H1 (cell line): ENCODE data around the gene CASKIN2. TPM values are rescaled to one million over a fixed set of nuclear protein-coding genes. Genes with fewer than 3 reads are reported as not detected.

Experiments
- CTCF ChIA-PET: fragments of 300-600 bp; sonication (Branson Sonifier 250); formaldehyde crosslinking; loops from one replicate; lab custom pipeline; 2021; ENCODE audit not compliant: partially characterized antibody; lab: Charles Lee
- POLR2A ChIA-PET: fragments of 300-600 bp; sonication (Branson Sonifier 250); formaldehyde crosslinking; loops from one replicate; lab custom pipeline; 2021; ENCODE audit warnings: inconsistent platforms; ENCODE audit not compliant: partially characterized antibody; lab: Charles Lee
- DNase-seq, 2 experiments: peaks; one replicate each; pipeline versions ENCODE4 v3.0.0 to v3.0.0-alpha.2; 2010 to 2022; ENCODE audit warnings: low spot score in 2 of 2, low read depth in 1 of 2, mixed read lengths in 1 of 2
- FAIRE-seq: peaks from 2 replicates; lab custom pipeline; 2011; peaks lifted over from hg19 to GRCh38; lab: Jason Lieb, UNC
- H2AFZ ChIP-seq: 2 replicates; pipeline ENCODE4 v1.8.1; 2012; ENCODE audit warnings: low read length, inconsistent platforms
- H2AK5ac ChIP-seq: 2 replicates; pipeline ENCODE4 v1.6.1; 2013; ENCODE audit warnings: low read depth, low read length
- H2BK120ac ChIP-seq: replicated peaks from 2 replicates; pipeline ENCODE3; 2013; ENCODE audit warnings: low read depth, low read length, inconsistent platforms
- H2BK12ac ChIP-seq: 2 replicates; pipeline ENCODE4 v1.6.1; 2013; ENCODE audit warnings: low read depth, low read length
- H2BK15ac ChIP-seq: 2 replicates; pipeline ENCODE4 v1.6.1; 2013; ENCODE audit warnings: low read length
- H2BK20ac ChIP-seq: 2 replicates; pipeline ENCODE4 v1.6.1; 2013; ENCODE audit warnings: low read length
- H2BK5ac ChIP-seq: 2 replicates; pipeline ENCODE4 v1.6.1; 2013; ENCODE audit warnings: low read depth, low read length
- H3K14ac ChIP-seq: 2 replicates; pipeline ENCODE4 v1.6.1; 2013; ENCODE audit warnings: inconsistent platforms; ENCODE audit not compliant: insufficient read length
- H3K18ac ChIP-seq: 2 replicates; pipeline ENCODE4 v1.6.1; 2013; ENCODE audit warnings: low read length; ENCODE audit errors: extremely low read depth
- H3K23ac ChIP-seq: 2 replicates; pipeline ENCODE4 v1.6.1; 2013; ENCODE audit warnings: inconsistent platforms; ENCODE audit not compliant: insufficient read length
- H3K23me2 ChIP-seq: 2 replicates; pipeline ENCODE4 v1.6.1; 2013; ENCODE audit warnings: low read depth, low read length
- H3K27ac ChIP-seq: 2 replicates; pipeline ENCODE4 v1.6.1; 2011; ENCODE audit warnings: low read depth, low read length, inconsistent platforms
- H3K27me3 ChIP-seq, 4 experiments: replicated peaks in 1 of 4; 1 replicate in 1 of 4; 2 replicates in 3 of 4; pipeline versions ENCODE4 v1.6.1 to v1.8.1; 2011 to 2013; ENCODE audit warnings: low read length in 3 of 4, mild to moderate bottlenecking in 3 of 4, inconsistent platforms in 2 of 4, mixed read lengths in 2 of 4, moderate library complexity in 1 of 4; ENCODE audit not compliant: control insufficient read depth in 3 of 4, insufficient read depth in 3 of 4; ENCODE audit errors: extremely low read depth in 1 of 4
- H3K36me3 ChIP-seq, 4 experiments: 2 replicates each; pipeline versions ENCODE4 v1.6.1 to v1.8.1; 2011 to 2013; ENCODE audit warnings: mild to moderate bottlenecking in 4 of 4, low read length in 3 of 4, moderate library complexity in 2 of 4, control low read depth in 1 of 4, inconsistent platforms in 1 of 4; ENCODE audit not compliant: insufficient read depth in 4 of 4, control insufficient read depth in 2 of 4
- H3K4ac ChIP-seq: replicated peaks from 2 replicates; pipeline ENCODE3; 2013; ENCODE audit warnings: low read length, low read depth, mixed read lengths, inconsistent platforms; ENCODE audit not compliant: insufficient read length
- H3K4me1 ChIP-seq, 4 experiments: replicated peaks in 1 of 4; 1 replicate in 1 of 4; 2 replicates in 3 of 4; pipeline versions ENCODE4 v1.6.1 to v1.8.1; 2011 to 2013; ENCODE audit warnings: low read length in 3 of 4, inconsistent platforms in 2 of 4, mixed read lengths in 1 of 4; ENCODE audit not compliant: insufficient read depth in 4 of 4, control insufficient read depth in 3 of 4
- H3K4me2 ChIP-seq, 2 experiments: 2 replicates each; pipeline versions ENCODE4 v1.6.1 to v1.8.1; 2011 to 2013; ENCODE audit warnings: low read depth in 2 of 2, low read length in 2 of 2, control low read depth in 1 of 2, inconsistent platforms in 1 of 2, mild to moderate bottlenecking in 1 of 2; ENCODE audit not compliant: insufficient read depth in 1 of 2
- H3K4me3 ChIP-seq, 4 experiments: fragments of 200-600, 300-600 bp in 1 of 4; sonication (generic), shearing (Covaris generic), sonication (Bioruptor Twin) in 1 of 4; 2 replicates each; pipeline versions ENCODE4 v1.5.1 to v1.8.1; 2011 to 2016; ENCODE audit warnings: low read length in 4 of 4, low read depth in 3 of 4, control low read depth in 2 of 4, inconsistent platforms in 2 of 4, mild to moderate bottlenecking in 2 of 4, mixed read lengths in 1 of 4, moderate library complexity in 1 of 4; ENCODE audit not compliant: insufficient read depth in 2 of 4; ENCODE audit errors: extremely low read depth in 1 of 4
- H3K56ac ChIP-seq: replicated peaks from 2 replicates; pipeline ENCODE3; 2013; ENCODE audit warnings: low read depth, mild to moderate bottlenecking, mixed read lengths, low read length, inconsistent platforms; ENCODE audit not compliant: insufficient read length
- H3K79me1 ChIP-seq: 2 replicates; pipeline ENCODE4 v1.6.1; 2013; ENCODE audit warnings: low read depth, low read length, control low read depth
- H3K79me2 ChIP-seq, 2 experiments: 2 replicates each; pipeline versions ENCODE4 v1.6.1 to v1.8.1; 2012 to 2013; ENCODE audit warnings: low read length in 2 of 2, mild to moderate bottlenecking in 2 of 2, inconsistent platforms in 1 of 2; ENCODE audit not compliant: insufficient read depth in 2 of 2, control insufficient read depth in 1 of 2
- H3K9ac ChIP-seq, 4 experiments: replicated peaks in 1 of 4; 1 replicate in 1 of 4; 2 replicates in 3 of 4; pipeline versions ENCODE4 v1.6.1 to v1.8.1; 2011 to 2013; ENCODE audit warnings: low read depth in 3 of 4, low read length in 3 of 4, control low read depth in 2 of 4, mild to moderate bottlenecking in 2 of 4, moderate library complexity in 2 of 4, inconsistent platforms in 1 of 4; ENCODE audit errors: extremely low read depth in 1 of 4
- H3K9me3 ChIP-seq, 2 experiments: 2 replicates each; pipeline versions ENCODE4 v1.6.1 to v1.8.1; 2012 to 2013; ENCODE audit warnings: mild to moderate bottlenecking in 2 of 2, moderate library complexity in 2 of 2, control low read depth in 1 of 2, inconsistent platforms in 1 of 2, low read depth in 1 of 2, low read length in 1 of 2, mixed read lengths in 1 of 2; ENCODE audit not compliant: insufficient read depth in 2 of 2
- H4K20me1 ChIP-seq, 2 experiments: replicated peaks in 1 of 2; 2 replicates each; pipeline versions ENCODE3 to v1.8.1; 2011 to 2013; ENCODE audit warnings: inconsistent platforms in 2 of 2, low read length in 2 of 2, mild to moderate bottlenecking in 1 of 2; ENCODE audit not compliant: insufficient read depth in 2 of 2, control insufficient read depth in 1 of 2
- H4K5ac ChIP-seq: 2 replicates; pipeline ENCODE4 v1.6.1; 2013; ENCODE audit warnings: low read length, low read depth, mixed read lengths, inconsistent platforms; ENCODE audit not compliant: insufficient read length
- H4K8ac ChIP-seq: 2 replicates; pipeline ENCODE4 v1.8.0; 2013; ENCODE audit warnings: mild to moderate bottlenecking, moderate library complexity, low read length, inconsistent platforms; ENCODE audit not compliant: insufficient read depth; ENCODE audit errors: extremely low read depth
- H4K91ac ChIP-seq: replicated peaks from 2 replicates; pipeline ENCODE3; 2013; ENCODE audit warnings: low read length, mixed read lengths, inconsistent platforms; ENCODE audit not compliant: insufficient read length
- SRF ChIP-seq: IDR thresholded peaks from 2 replicates; pipeline ENCODE4 v1.6.1; 2011; ENCODE audit warnings: mild to moderate bottlenecking, low read depth, low read length, moderate library complexity
- WGBS, 2 experiments: shearing (Covaris generic) in 1 of 2; methylation state at CpG; one replicate each; pipeline versions ENCODE4 v1.1.6 to v1.1.7; 2013 to 2015; ENCODE audit warnings: low lambda C conversion rate in 2 of 2, mixed read lengths in 2 of 2, inconsistent platforms in 1 of 2, low coverage in 1 of 2, missing lambda C conversion rate in 1 of 2; ENCODE audit not compliant: insufficient replicate concordance in 2 of 2, insufficient coverage in 1 of 2, insufficient read length in 1 of 2; ENCODE audit errors: extremely low coverage in 1 of 2, missing lambda C conversion rate in 1 of 2; 5-methylcytosine and 5-hydroxymethylcytosine counted together
- polyA plus RNA-seq, 7 experiments: library from polyadenylated mRNA; depleted of rRNA in 3 of 7; stranded (reverse) in 5 of 7; unstranded in 2 of 7; fragments of >200 nt in 5 of 7; fragments of 200-250 nt in 2 of 7; gene quantifications; 1 replicate in 5 of 7; 2 replicates in 1 of 7; 4 replicates in 1 of 7; pipeline versions ENCODE4 v1.2.1 to v1.2.3, GENCODE V29; 2011 to 2013; ENCODE audit warnings: missing spikeins in 2 of 7, mixed read lengths in 2 of 7
- total RNA-seq: library from RNA; stranded (reverse); fragmentation: NEBNext Ultra II Directional; extraction: Animal tissue kit (Norgen Biotek cat#: 25700); gene quantifications from 2 replicates; pipeline ENCODE4 v1.2.1, GENCODE V29; 2021

CASKIN2 gene
- total and polyA plus RNA-seq, 2 of the 8 experiments (the other 6 are each of a cell fraction or from before 2014, with no cell fraction given), result 6.7 to 32.3 TPM

- H3K9ac ChIP-seq, result no peak overlapping the region
- no peak overlapping the region for H2BK120ac ChIP-seq
- no peaks in the 10 kb centered on the region for H3K9me3 ChIP-seq
- no peaks in the 10 kb centered on the region for H3K27me3 ChIP-seq
- no peak for FAIRE-seq
- H3K56ac ChIP-seq, result no peak overlapping the region
- H3K27ac ChIP-seq, result no peak overlapping the region
- no peaks in the 10 kb centered on the region; the same call in 1 of the 2 replicates for H3K79me1 ChIP-seq
- ChIA-PET POLR2A (no interaction called here), CTCF (interaction anchor here (0.6 to 1.5 kb wide), 7 partner anchors 8 to 514 kb away, joined by 3 to 5 read pairs (median 4); no protein-coding TSS in a partner anchor)
- H3K4me3 ChIP-seq, result no peak overlapping the region
- no peak overlapping the region for H2AFZ ChIP-seq
- H3K4me1 ChIP-seq, result peaks cover 0 to 7% (median 0%) of the 10 kb centered on the region in 4 experiments; a peak in 3 of 7 replicates
- H2BK5ac ChIP-seq, result no peak overlapping the region; the same call in 1 of the 2 replicates
- 86% methylated on average over 6 of the region's 6 CpGs; no CpG with 5 or more reads in 1 of the 2 experiments for WGBS, 2 experiments
- no peak overlapping the region for H3K4ac ChIP-seq
- no peaks in the 10 kb centered on the region for H3K23me2 ChIP-seq
- no peak overlapping the region for H4K91ac ChIP-seq
- H3K23ac ChIP-seq, result no peak overlapping the region
- no peaks in the 10 kb centered on the region for H4K20me1 ChIP-seq
- no peak overlapping the region for H3K14ac ChIP-seq
- H4K8ac ChIP-seq, result 0 out of 2 replicates have a peak overlapping the region, but pooled peaks have one; percentile 18
- no peak for DNase-seq
- H4K5ac ChIP-seq, result no peak overlapping the region
- no peak overlapping the region for H3K4me2 ChIP-seq
- H3K36me3 ChIP-seq, result peaks cover 0 to 10% (median 6%) of the 10 kb centered on the region in 4 experiments; a peak in 5 of 8 replicates
- H3K79me2 ChIP-seq, result no peaks in the 10 kb centered on the region
- no peak overlapping the region for H2BK15ac ChIP-seq
- H2BK12ac ChIP-seq, result no peak overlapping the region
- no peak overlapping the region for H2AK5ac ChIP-seq
- H3K18ac ChIP-seq, result no peak overlapping the region
- H2BK20ac ChIP-seq, result no peak overlapping the region
- TF ChIP-seq SRF, result no peak
Measured at GRCh38 chr17:75474736-75475135, 40.6 kb downstream of the CASKIN2 start.
